Measurements from ENCODE around the gene CTSD.

DNA sequence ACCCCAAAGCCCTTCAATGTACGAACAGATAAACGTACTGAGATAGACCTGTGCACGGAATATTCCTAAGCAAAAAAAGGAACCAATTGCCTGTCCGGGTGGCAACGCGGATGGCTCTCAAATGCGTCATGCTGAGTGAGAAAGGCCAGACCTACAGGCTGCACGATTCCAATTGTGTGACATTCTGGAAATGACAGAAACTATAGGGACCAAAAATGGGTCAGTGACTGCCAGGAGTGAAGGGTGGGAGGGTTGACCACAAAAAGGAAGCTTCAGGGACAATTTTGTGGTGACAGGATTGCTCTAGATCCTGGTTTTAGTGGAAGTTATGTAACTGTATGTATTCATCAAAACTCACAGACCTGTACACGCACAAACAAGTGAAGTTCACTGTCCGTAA lies 47.0 kb upstream of the CTSD start:
- TF ChIP-seq CTCF (IDR thresholded peaks at IDR 0.05) (no peak), POLR2A (IDR thresholded peaks at IDR 0.05) (no peak)

Data from adrenal gland (tissue), 5 donors.